GM23338 (cell line): ENCODE data around the gene COL2A1.

Experiments
- EZH2 ChIP-seq: fragments of 200-600 bp; sonication (generic); IDR thresholded peaks from one replicate; pipeline ENCODE4 v1.8.0; 2017; ENCODE audit warnings: antibody characterized with exemption, mild to moderate bottlenecking, low read depth; ENCODE audit not compliant: unreplicated experiment
- POLR2AphosphoS5 ChIP-seq: IDR thresholded peaks from 2 replicates; pipeline ENCODE4 v1.6.1; 2016; ENCODE audit warnings: antibody characterized with exemption, low read depth
- ZNF114 ChIP-seq: fragments of 250-450 bp; sonication (Bioruptor Pico); IDR thresholded peaks from 2 replicates; pipeline ENCODE4 v1.5.0; 2020; ENCODE audit warnings: mild to moderate bottlenecking, moderate library complexity
- TF ChIP-seq, protein P1 (sequence below), 2 experiments: fragments of 200-600 bp in 1 of 2; sonication (generic) in 1 of 2; conservative IDR thresholded peaks; 2 replicates each; pipeline versions ENCODE4 v1.5.1 to v1.6.1; 2016 to 2017; ENCODE audit warnings: antibody characterized with exemption in 2 of 2, low read depth in 2 of 2, mild to moderate bottlenecking in 2 of 2, moderate library complexity in 1 of 2

DNA sequence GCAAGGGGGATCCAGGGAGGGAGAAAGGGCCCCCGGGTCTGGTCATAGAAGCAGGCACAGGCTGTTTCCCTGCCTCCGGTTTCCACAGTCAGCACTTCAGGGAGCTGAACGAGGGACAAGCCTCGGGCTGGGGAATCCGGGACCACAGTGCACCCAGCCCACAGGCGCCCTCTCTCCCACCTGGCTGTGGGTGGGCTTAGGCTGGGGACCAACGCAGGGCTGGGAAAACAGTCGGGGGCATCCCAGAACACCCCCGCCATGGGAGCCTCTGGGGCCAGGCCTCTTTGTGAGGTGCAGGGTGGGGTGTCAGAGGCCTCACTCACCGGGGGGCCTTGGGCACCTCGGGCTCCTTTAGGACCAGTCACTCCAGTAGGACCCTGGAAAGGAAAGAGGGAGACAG, 24.6 kb downstream of the COL2A1 start:
- TF ChIP-seq EZH2 (no peak), ZNF114 (CRISPR knock-in tag) (no peak), POLR2AphosphoS5 (no peak)
- TF ChIP-seq, protein P1, sequence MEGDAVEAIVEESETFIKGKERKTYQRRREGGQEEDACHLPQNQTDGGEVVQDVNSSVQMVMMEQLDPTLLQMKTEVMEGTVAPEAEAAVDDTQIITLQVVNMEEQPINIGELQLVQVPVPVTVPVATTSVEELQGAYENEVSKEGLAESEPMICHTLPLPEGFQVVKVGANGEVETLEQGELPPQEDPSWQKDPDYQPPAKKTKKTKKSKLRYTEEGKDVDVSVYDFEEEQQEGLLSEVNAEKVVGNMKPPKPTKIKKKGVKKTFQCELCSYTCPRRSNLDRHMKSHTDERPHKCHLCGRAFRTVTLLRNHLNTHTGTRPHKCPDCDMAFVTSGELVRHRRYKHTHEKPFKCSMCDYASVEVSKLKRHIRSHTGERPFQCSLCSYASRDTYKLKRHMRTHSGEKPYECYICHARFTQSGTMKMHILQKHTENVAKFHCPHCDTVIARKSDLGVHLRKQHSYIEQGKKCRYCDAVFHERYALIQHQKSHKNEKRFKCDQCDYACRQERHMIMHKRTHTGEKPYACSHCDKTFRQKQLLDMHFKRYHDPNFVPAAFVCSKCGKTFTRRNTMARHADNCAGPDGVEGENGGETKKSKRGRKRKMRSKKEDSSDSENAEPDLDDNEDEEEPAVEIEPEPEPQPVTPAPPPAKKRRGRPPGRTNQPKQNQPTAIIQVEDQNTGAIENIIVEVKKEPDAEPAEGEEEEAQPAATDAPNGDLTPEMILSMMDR (conservative IDR thresholded peaks at IDR 0.05; ENCODE audit: low read depth in 2 of 2), result no peak
